GM12872 (cell line): ENCODE measurements around the gene EVL.

Experiments
- TF ChIP-seq, protein P1 (sequence below): IDR thresholded peaks from 3 replicates; pipeline ENCODE4 v1.5.1; 2011; ENCODE audit warnings: low read depth, mild to moderate bottlenecking, low read length, moderate library complexity; ENCODE audit not compliant: insufficient read depth

EVL gene

DNA sequence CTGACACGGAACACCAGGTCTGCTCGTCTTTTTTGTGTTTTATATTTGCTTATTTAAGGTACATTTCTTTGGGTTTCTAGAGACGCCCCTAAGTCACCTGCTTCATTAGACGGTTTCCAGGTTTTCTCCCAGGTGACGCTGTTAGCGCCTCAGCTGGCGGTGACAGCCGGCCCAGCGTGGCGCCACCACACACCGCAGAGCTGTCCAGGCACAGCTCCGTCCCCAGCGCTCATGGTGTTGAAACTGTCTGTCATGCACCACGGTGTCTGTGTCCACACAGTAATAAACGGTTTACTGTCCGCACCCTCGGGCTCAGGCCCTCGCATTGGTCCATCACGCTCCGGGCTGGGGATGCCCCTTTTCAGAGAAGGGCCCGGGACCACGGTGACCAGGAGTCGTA, 78.7 kb downstream of the EVL start:
- TF ChIP-seq, protein P1, sequence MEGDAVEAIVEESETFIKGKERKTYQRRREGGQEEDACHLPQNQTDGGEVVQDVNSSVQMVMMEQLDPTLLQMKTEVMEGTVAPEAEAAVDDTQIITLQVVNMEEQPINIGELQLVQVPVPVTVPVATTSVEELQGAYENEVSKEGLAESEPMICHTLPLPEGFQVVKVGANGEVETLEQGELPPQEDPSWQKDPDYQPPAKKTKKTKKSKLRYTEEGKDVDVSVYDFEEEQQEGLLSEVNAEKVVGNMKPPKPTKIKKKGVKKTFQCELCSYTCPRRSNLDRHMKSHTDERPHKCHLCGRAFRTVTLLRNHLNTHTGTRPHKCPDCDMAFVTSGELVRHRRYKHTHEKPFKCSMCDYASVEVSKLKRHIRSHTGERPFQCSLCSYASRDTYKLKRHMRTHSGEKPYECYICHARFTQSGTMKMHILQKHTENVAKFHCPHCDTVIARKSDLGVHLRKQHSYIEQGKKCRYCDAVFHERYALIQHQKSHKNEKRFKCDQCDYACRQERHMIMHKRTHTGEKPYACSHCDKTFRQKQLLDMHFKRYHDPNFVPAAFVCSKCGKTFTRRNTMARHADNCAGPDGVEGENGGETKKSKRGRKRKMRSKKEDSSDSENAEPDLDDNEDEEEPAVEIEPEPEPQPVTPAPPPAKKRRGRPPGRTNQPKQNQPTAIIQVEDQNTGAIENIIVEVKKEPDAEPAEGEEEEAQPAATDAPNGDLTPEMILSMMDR, result no peak

DNA sequence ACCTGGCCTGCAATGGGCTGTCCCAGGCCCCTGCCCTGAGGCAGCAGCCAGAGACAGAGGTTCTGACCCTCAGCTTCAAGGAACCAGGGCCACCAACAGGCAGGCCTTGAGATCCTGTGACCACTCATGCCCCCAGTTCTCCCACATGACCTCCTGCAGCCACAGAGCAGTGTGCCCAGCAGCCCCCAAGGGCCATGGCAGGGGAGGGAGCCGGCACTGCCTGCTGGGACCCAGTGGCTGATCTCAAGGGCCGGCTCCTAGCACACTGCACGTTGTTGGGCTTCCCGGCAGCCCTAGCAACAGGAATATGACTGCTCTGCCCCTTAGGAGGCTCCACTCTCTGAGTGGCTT, 79.4 kb downstream of the EVL start:
- TF ChIP-seq, protein P1, result no peak

DNA sequence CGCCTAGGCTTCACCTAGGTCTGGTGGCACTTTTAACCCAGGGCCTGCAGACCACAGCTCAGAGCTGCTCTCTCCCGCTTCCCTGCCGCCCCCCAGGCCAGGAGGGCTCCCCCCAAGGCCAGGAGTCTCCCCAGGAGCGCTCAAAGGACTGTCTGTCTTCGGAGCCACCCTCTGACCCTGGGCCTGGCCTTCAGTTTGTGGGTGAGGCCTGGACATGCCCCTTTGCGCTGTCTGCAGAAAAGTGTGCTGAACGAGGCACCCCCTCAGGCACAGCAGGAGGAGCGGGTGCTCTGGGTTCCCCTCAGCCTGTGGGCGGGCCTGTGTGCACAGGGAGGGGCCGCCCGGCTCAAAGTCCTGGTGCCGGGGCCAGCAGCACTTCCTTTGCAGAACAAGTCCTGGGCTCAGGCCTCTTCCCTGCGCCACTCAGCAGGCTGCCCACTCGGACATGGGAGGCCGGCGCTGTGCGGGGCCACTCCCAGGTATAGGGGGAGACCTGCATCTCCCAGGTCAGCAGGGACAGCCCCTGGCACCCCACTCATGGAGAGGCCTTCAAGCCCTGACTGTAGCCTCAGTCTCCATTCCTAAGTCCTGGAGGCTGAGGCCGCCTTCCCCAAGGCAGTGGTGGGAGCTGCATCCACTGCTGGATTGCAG, 79.9 kb downstream of the EVL start:
- TF ChIP-seq, protein P1, result no peak

DNA sequence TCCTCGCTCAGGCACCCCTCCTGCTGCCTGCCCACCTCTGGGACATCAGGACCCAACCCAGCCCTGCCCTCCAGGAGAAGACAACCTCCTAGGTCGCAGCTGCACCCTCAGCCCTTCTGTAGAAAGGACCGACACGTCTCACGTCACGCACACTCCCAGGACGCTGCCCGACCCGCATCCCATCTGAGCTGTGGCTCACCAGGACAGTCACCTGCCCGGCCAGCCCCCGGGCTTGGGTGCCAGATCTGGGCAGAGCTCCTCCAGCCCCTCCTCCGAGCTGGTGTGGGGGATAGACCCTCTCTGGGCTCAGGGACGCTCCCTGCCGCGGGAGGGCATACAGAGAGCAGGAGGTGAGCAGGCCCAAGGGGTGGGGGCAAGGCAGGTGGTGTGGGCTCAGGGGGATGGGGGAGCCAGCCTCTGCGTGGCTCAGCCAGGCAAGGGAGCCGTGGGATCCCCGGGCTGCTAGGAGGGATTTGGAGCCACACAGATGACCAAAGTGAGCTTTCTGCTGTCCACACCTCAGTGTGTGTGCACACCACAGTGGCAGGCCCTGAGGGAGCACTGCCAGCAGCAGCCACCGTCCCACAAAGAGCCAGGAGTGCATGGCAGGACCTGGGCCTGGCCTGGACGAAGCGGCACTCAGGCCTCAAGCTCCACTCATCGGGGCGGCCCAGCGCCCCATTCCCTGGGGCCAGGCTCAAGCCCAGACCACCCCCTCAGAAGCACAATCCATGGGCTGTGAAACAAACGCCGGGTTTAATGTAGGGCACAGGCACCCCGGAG, 80.7 kb downstream of the EVL start:
- TF ChIP-seq, protein P1, result no peak

DNA sequence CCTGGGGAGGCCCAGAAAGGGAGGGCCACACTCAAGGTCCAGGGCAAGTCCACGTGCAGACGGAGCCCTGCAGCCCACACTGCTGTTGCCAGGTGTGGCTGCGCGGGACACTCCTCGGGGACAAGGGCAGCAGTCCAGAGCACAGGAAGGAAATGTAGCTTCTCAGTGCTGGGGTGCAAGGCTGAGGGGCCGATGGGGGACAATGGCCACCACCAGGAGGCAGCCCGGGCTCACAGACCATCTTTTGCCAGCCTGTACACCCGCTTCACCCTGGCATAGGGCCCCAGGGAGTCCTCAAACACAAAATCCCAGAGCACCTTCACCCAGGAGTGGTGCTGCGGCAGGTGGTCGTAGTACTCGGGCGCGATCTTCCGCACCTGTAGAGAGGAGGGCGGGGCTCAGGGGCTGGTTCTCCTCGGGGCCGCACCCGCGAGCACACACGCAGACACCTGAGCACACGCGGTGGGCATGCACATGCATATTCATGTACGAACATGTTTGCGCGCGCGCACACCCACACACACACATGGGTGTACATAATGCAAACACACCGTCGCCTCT, 81.4 kb downstream of the EVL start:
- TF ChIP-seq, protein P1, result 0 out of 3 replicates have a peak, but pooled peaks have one; percentile 18

DNA sequence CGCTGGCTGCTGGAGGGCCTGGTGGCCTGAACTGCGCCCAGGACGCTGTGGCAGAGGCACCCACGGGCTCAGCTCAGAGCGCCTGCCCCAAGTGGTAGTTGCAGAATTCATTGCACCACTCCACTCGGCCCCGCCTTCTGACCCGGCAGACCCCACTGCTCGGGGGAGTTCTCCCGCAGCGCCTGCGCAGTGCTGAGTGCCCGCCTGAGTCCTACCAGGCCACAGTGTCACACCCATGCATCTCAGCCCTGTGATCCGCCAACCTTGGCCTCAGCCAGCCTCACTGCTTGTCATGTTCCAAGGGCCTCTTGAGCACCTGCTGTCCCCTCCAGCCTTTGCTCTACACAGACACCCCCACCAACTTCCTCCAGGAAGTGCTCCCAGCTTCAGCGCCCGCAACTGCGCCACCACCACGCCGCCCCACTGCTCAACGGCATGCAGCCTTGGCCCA, 82.0 kb downstream of the EVL start:
- TF ChIP-seq, protein P1, result 0 out of 3 replicates have a peak, but pooled peaks have one; percentile 5

DNA sequence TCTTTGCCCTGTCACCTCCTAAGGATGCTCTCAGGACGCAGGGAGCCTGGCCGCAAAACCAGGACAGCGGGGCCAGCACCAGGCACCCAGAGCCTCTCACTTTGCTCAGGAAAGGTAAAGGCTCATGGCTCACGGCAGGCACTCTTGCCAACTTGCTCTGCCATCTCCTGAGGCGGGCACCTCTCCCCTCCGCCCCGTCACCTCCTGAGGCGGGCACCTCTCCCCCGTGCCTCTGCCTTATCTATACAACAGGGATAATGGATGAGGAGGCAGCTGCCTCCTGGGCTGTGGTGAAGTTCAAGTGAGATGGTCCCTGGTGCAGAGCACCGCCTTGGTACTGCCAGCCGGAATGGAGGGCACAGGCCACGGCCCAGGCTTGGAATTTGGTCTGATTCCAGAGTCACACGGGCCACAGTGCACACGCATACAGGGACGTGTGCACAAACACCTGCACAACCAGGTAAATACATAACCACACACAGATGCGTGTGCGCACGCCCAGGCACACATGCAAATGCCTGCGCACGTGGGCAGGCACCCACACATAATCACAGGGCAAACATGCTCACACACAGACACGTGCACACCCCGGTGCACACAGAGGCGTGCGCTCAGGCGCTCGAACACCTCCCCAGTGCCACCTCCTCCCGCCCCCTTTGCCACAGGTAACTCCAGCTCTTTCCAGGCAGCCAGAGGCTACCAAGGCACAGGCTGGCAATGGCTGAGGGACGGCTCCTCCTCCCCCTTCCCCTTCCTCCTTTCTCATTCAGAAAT, 82.7 kb downstream of the EVL start:
- TF ChIP-seq, protein P1, result no peak
